ENCODE results near the gene SAMD8. TPM values are rescaled to one million over a fixed set of nuclear protein-coding genes. Genes with fewer than 3 reads are reported as not detected.

The SAMD8 gene
- total RNA-seq, 1 experiment from 2014 or later: 23.6 TPM

GRCh38 chr10:75180592-75180991 is 69.1 kb downstream of the SAMD8 start:
- Histone ChIP-seq H3K4me2 (ENCODE audit: low read length) (no peak overlapping the region), H3K9me2 (ENCODE audit: insufficient read depth) (no peaks in the 10 kb centered on the region), H3K4me3 (replicated peaks in 1 of 2; ENCODE audit: low read depth in 1 of 2, low read length in 2 of 2) (no peak overlapping the region), H3K79me2 (ENCODE audit: insufficient read depth, low read length) (no peaks in the 10 kb centered on the region), H2AFZ (ENCODE audit: low read depth, low read length, poor library complexity, severe bottlenecking) (no peak overlapping the region), H3K36me3 (ENCODE audit: control insufficient read depth in 1 of 2, insufficient read depth in 2 of 2, low read length in 2 of 2) (no peaks in the 10 kb centered on the region; a peak in 1 of 4 replicates), H3K9me3 (ENCODE audit: control insufficient read depth in 1 of 2, insufficient read depth in 1 of 2, low read depth in 1 of 2, low read length in 2 of 2) (no peaks in the 10 kb centered on the region), H3K4me1 (ENCODE audit: control insufficient read depth in 1 of 2, insufficient read depth in 2 of 2, low read length in 2 of 2) (no peaks in the 10 kb centered on the region), H3K27me3 (ENCODE audit: insufficient read depth, low read length) (no peaks in the 10 kb centered on the region), H4K20me1 (ENCODE audit: insufficient read depth) (no peaks in the 10 kb centered on the region), H3K27ac (ENCODE audit: low read depth, low read length) (no peak overlapping the region), H3K9ac (ENCODE audit: low read length) (no peak overlapping the region)
- intact Hi-C loops (cut with micrococcal nuclease): no loop called here
- ChIA-PET CTCF (interaction anchor here (0.6 kb wide), 1 partner anchor 1139 kb away, joined by 3 read pairs; no protein-coding TSS in a partner anchor), POLR2A (no interaction called here), RAD21 (ENCODE audit: low non-redundant PET in 1 of 2, low total read pairs in 2 of 2, uncharacterized antibody in 2 of 2, unreplicated experiment in 2 of 2) (no interaction called here)
- no TSS peak for BruUV-seq (replicated peaks)
- no peak for TF ChIP-seq EGR1 (IDR thresholded peaks at IDR 0.05; ENCODE audit: low read depth)
- TF ChIP-seq REST (IDR thresholded peaks at IDR 0.05; ENCODE audit: low read depth): no peak
- no peak for TF ChIP-seq JUND (IDR thresholded peaks at IDR 0.05)
- TF ChIP-seq ZBTB33 (IDR thresholded peaks at IDR 0.05; ENCODE audit: extremely low read depth, insufficient replicate concordance, low read length): no peak
- TF ChIP-seq FOSL1 (IDR thresholded peaks at IDR 0.05; ENCODE audit: low read depth): no peak
- TF ChIP-seq MAX (IDR thresholded peaks at IDR 0.05): no peak
- no peak for TF ChIP-seq CEBPB (IDR thresholded peaks at IDR 0.05; ENCODE audit: low read depth)
- TF ChIP-seq POLR2A (IDR thresholded peaks at IDR 0.05; ENCODE audit: borderline replicate concordance, extremely low read depth, insufficient read depth, insufficient read length): no peak
- ATAC-seq (no peak), DNase-seq (ENCODE audit: low read depth, low spot score) (no peak)

Measured in HCT116 (cell line).